ENCODE data around the gene LLCFC1.

- TF ChIP-seq, protein P1, sequence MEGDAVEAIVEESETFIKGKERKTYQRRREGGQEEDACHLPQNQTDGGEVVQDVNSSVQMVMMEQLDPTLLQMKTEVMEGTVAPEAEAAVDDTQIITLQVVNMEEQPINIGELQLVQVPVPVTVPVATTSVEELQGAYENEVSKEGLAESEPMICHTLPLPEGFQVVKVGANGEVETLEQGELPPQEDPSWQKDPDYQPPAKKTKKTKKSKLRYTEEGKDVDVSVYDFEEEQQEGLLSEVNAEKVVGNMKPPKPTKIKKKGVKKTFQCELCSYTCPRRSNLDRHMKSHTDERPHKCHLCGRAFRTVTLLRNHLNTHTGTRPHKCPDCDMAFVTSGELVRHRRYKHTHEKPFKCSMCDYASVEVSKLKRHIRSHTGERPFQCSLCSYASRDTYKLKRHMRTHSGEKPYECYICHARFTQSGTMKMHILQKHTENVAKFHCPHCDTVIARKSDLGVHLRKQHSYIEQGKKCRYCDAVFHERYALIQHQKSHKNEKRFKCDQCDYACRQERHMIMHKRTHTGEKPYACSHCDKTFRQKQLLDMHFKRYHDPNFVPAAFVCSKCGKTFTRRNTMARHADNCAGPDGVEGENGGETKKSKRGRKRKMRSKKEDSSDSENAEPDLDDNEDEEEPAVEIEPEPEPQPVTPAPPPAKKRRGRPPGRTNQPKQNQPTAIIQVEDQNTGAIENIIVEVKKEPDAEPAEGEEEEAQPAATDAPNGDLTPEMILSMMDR (conservative IDR thresholded peaks at IDR 0.05; ENCODE audit: low read length), result no peak
- no peak for TF ChIP-seq EZH2phosphoT487 (IDR thresholded peaks at IDR 0.05; ENCODE audit: borderline replicate concordance, low read depth, low read length)
Measured at GRCh38 chr7:142927949-142928348, 11.3 kb upstream of the LLCFC1 start.

Measured in OCI-LY7 (cell line).